ENCODE measurements around the gene DHCR7.

Gene DHCR7

DNA sequence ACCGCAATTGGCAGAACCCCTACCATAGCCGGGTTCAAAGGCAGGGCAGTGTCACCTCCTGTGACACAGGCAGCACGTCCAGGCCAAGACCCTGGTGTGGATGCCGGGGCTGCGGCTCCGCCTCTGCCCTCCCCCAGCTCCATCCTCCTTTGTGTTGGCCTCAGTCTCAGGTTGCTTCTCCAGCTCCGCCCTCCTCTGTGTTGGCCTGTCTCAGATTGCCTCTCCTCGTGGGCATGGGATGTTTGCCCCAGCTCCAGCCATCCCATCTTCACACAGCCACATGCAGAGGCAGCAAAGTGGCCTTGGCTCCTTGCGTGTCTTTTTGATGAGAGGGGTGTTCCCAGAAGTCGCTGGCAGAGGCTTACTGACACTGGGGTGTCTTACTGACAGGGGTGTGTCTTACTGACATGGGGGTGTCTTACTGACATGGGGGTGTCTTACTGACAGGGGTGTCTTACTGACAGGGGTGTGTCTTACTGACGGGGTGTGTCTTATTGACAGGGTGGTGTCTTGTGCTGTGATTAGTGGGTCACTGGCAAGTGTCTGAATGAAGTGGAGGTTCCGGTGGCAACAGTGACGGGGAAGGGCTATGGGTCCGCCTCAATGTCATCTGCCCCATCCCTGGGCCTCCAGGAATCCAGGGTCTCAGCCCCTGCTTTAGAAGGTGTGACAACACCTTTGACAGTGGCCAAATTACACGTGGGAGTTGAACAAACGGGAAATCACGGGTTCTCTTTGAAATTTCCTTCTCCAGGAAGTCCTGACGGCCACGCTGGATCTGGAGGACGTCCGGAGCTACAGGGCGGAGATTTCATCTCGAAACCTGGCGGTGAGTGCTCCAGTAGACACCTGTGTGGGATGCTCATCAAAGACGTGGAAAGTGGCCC lies 29.7 kb upstream of the DHCR7 start:
- no peak for DNase-seq

DNA sequence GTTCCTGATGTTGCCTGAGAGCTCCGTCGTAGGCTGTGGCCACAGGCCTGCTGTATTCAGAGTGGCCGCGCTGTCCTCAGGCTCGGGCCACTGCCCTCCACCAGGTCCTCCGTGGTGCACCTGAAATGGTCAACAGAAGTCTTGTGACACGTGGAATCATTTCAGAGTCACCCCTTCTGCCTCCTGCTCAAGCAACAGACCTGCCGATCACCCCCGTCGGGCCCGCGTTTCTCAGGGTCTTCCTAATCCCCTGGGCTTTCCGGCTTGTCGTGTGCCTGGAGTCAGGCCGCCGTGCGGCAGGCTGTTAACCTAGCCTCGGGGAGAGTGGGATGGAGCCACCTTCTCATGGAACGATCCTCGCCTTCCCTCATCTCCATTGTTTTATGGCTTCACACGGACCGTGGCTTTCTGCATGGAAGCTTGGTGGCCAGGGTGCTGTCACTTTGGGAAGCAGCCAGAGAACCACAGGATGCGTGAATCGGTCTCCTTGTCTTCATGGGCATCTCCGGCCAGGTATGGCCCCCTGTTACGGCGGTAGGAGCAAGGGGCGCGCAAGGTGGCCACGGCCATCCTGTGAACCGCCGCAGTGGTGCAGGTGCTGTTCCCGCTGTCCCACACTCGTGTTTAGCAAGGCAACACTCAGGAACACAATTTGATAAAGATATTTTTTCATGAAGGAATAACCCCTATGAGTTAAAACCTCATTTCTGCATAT lies 28.9 kb upstream of the DHCR7 start:
- no peak for DNase-seq

DNA sequence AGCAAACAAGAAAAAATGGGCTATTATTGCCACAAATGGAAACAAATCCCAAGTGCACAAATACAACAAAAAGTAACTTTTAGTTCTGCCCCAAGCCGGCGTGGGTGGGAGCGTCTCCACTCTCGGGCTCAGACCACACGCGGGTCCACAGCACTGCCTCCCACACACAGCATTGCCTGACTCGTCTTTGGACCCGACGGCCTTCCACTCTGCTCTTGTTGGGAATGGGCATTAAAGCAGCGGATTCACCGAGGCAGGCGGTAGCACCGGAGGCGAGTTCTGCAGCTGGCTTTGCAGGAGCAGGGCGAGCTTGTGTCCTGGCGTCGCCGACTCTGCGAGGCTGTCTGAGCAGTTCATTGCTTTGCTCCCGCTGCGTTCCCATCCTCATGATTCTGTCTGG lies 27.8 kb upstream of the DHCR7 start:
- no peak for DNase-seq

DNA sequence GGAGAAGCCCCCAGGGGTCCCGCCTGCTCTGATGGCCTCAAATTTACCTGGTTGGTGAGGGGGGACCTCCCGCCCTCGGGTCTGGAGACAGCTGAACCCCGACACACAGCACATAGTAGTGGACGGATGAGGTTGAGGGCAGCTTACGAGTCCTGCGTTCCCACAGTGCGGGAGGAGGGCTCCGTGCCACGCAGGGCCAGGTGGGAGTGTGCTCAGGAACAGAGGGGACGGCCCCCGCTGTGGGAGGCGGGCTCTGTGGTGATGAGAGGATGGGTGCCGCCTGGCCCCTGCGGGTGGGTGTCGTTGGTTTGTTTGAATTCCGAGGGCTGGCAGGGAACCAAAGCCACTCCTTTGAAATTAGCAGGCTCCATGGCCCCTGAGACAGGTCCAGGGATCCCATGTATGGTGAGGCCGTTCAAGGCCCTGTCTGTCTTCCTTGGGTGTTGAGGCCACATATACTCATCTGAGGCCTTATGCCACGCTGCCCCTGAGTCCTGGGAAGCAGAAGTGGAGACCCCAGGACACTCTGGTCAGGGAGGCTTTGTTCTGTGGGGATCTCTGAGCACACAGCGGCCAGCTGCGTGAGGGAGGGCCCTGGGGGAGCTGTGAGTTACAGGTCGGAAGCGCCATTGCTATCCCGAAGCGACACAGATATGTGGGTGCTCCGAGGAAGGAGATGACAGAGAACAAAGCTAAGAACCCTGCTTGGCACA lies 26.7 kb upstream of the DHCR7 start:
- DNase-seq = no peak

DNA sequence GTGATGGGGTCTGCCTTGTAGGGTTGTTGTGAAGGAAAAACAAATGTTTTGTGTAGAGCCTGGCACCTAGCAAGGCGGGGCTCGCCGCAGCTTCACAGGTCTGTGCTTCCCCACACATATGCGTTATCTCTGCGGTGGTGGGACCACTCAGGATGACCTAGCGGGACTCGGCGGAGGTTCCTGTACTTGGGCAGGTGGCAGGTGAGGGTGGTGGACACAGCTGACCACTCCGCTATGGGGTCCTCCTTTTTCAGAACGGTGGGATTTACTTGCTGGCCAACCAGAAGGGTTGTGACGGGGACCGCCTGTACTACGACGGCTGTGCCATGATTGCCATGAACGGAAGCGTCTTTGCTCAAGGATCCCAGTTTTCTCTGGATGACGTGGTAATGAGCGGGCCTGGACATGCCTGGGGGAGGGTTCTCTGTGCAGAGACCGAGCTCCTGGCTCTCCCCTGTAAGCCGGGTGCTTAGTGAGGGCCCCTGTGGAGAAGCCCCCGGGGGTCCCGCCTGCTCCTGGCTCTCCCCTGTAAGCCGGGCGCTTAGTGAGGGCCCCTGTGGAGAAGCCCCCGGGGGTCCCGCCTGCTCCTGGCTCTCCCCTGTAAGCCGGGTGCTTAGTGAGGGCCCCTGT lies 26.1 kb upstream of the DHCR7 start:
- DNase-seq = no peak

DNA sequence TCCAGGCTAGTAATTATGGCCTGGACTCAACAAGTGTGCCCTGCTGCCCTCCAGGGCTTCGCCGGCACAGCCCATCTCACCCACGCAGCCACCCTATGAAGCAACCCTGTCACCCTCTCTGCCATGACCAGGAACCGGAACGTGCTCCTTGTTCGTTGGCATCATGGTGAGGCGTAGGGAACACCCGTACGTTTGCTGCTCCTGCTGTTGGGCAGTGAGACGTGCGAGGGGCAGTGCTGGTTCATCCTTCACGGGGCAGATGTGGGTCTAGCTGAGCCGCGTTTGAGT lies 25.5 kb upstream of the DHCR7 start:
- DNase-seq = no peak

DNA sequence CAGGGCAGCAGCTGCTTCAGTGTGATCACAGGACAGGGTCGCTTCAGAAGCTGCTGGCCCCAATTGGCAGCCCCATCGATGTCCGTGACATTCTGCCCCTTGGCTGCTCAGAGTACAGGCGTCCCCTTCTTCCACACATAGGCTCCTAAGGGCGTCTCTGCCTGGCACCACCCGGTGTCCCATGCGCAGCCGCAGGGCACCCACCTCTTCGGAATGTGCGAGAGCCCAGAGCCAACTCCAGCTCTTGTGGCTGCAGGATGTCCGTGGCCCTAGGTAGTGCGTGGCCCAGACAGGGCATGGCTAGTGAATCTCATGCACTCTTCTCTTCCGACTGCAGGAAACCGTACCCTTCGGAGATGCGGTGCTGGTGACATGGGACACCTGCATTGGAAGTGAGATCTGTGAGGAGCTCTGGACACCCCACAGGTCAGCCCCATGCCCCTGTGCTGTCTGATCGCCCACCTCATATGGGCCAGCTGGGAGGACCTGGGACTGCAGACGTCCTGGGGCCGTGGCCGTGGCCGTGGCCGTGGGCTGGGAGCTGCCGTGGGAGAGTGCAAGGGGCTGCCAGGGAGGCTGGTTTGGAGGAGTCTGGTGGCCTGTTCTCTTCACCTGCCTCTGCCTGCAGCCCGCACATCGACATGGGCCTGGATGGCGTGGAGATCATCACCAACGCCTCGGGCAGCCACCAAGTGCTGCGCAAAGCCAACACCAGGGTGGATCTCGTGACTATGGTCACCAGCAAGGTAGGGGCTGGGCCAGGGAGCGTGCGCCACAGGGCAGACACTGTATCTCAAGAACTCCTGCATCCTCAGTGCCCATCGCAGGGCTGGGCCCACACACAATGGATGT lies 25.0 kb upstream of the DHCR7 start:
- no peak for DNase-seq

DNA sequence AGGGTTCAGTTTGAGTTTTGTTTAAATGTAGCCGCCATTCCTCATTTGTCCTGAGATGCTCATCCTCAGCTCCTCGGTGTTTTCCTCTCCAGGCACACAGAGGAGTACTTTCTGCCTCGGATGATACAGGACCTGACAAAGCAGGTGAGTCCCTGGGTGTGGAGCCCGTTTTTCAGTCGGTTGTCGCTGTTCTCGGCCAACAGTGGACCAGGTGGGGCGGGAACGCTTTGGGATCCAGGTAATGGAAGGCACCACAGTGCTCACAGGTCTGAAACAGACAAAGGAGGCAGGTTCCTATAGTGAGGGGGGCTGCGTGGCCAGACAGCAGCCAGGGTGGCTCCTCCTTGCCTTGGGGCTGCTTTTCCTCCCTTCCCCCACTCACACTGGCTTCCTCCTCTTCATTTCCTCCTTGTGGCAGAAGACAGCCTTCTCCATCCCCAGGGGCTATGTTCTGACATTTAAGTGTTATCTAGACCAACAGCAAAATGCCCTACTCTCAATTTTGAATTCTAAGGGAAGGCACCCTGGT lies 24.2 kb upstream of the DHCR7 start:
- DNase-seq = no peak

DNA sequence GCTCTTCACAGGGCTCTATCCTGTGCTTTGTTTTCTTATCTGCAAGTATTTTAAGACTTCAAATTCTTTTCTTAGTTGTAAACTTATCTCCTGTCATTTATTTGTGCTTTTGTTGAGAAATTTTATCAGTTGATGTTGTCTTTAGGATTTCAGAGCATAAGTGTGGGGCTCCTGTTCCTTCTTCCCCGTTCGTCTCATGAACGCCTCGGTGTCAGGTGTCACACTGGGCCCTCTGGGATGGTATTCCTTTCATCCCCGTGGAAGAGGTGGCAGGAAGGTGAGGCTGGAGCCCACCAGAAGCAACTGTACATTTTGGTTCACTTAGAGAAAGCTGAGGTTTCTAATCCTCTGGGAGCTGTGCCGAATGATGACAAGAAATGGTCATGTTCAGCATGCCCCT lies 22.8 kb upstream of the DHCR7 start:
- DNase-seq = no peak

DNA sequence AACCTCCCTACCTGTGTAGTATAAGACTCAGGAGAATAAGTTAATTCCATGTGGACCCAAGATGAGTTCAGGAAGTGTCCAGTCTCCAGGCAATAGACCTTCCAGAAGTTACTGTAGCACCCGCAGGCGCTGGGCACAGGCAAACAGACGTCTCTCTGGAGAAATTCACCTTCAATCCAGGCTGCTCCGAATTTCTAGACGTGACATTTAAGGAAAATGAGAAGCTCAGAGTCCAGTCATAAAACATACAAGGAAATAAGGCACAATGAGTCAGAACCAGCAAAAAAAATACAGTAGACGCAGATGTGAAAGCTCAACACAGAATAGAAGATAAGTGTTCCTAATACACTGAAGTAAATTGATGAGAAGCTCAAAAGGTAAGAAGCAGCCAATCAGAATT lies 19.0 kb upstream of the DHCR7 start:
- DNase-seq = no peak

DNA sequence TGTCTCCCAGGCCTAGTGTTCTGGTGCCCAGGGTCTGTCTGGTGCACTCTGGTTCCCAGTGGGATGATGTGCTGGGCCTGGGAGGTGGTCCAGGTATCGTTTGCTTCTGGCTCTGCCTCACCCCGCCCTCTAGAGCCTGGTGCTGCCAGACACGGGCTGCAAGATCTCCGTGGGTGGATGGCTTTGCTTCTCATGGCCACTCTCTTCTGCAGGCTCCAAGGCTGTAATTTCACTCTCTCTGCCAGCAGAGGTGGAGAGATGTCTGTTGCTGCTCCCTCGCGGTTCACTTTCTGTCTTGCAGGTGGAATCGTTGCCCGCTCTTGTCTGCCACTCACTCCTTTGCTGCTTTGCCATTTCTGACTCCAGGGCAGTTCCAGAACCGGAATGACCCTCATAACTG lies 18.2 kb upstream of the DHCR7 start:
- DNase-seq = no peak

DNA sequence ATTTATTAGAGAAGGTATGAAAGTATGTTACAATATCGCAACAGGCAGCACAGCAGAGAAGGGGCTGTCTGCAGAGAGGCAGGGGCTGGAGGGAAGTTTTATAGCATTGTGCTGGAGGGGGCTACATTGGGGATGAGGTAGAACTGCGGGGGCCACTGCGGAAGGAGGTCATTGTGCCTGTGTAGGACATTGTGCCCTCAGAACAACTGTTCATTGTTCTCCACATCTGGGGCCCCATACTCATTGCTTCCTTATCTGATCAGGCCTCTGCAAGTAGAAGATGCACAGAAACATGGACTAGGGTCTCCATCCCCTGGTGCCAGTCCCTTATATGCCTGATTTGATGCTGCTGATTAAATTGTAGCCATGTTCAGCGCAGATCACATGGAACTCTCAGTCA lies 16.9 kb upstream of the DHCR7 start:
- no peak for DNase-seq

DNA sequence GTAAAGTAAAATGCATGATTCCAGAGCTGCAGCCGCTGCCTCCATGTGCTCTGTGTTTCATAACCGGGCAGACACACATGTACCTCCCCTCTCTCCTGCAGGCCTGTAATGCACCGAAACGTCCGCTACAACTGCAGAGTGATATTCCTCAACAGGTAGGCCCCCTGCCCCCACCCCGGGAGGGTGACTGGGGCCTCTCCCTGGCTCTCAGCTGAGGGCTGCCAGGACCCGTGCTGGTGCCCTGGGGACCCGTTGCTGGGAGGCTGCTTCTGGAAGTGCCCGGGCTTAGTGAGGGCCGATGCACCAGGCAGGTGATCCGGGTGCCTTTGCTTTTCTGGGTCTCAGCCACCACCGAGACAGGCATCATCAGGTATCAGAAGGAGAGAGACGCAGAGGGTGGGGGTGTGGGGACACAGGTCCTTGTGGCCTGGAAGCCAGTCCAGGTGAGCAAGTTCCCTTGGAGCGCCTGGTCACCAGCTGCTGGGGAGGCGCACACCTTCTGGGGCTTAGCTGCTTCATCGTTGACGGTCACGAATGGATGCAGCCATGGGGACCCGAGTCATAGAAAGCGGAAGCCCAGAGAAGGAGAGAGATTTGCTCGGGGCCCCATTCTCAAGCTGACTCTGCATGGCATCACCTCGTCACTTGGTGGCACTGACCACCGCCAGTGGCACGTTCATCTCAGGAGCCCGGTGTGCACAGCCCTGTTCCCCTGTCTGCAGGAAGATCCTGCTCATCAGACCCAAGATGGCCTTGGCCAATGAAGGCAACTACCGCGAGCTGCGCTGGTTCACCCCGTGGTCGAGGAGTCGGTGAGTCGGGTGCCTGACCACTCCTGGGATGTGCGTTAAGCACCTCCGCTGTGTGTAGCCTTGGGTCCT lies 15.4 kb upstream of the DHCR7 start:
- no peak for DNase-seq

DNA sequence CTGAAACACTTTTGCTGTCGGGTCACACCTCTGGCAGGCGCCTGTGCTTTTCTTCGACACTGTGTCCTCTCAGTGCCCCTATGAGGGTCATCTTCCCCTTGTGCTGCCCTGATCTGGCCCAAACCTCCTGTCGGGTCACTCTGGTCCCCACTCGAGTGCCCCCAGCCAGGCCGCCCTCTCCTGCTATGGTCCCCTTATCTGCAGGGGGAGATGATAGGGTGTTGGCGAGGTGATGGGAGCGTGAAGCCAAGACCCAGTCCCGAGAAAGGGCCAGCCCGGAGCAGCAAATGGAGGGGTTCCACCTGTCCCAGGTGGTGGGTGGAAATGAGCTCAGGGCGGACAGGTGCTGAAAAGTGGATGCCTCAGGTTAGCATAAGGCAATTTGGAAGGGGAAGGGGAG lies 14.5 kb upstream of the DHCR7 start:
- DNase-seq = no peak

DNA sequence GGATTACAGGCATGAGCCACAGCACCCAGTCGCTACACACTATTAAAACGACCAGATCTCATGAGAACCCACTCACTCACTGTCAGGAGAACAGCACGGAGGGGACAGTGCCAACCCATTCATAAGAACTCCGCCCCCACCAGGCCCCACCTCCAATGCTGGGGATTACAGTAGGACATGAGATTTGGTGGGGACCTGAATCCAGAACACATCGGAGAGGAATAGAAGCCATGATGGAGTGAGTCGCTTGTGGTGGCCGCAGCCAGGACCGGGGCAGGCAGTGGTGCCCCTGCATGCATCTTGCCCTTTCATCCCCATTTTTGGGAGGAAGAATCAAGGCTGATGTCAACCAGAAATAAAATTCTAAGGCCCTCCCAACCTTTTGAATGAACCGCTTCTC lies 13.5 kb upstream of the DHCR7 start:
- no peak for DNase-seq

DNA sequence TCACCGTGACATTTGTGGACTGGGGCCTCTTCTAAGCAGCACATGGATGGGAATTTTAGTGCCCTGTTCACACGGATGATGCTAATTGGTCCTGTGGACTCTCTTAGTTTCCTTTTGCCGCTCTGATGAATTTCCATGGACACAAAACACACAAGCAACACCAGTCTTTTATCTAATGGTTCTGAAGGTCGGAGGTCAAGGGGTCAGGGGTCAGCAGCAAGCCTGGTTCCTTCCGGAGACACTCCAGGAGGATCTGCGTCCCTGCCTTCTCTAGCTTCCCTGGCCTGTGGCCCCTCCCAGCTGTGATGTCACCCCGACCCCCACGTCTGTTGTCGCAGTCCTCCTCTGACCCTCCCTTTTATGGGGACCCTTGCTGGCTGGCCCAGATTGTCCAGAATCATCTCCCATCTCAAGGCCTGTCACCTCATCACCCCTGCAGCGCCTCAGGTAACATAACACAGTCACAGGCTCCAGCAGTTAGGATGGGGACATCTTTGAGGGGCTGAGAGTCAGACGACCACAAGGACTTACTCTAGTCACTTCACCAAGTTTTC lies 11.7 kb upstream of the DHCR7 start:
- DNase-seq = no peak

DNA sequence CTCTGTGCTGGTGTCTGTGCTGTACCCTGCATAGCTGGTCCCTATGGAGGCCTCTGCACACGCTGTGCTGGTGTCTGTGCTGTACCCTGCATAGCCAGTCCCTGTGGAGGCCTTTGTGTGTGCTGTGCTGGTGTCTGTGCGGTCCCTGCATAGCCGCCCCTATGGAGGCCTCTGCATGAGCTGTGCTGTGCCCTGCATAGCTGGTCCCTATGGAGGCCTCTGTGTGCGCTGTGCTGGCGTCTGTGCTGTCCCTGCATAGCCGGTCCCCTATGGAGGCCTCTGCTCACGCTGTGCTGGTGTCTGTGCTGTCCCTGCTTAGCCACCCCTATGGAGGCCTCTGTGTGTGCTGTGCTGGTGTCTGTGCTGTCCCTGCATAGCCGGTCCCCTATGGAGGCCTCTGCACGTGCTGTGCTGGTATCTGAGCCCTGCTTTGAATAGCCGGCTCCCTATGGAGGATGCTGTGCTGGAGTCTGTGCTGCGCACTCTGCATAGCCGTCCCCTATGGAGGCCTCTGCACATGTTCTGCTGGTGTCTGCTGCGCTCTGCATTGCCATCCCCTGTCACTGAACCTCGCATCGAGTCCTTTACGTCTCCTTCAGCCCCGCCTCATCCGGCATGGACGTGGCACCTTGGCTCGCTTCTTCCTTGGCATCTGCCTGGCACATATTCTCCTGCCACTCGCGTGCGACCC lies 11.0 kb upstream of the DHCR7 start:
- no peak for DNase-seq

DNA sequence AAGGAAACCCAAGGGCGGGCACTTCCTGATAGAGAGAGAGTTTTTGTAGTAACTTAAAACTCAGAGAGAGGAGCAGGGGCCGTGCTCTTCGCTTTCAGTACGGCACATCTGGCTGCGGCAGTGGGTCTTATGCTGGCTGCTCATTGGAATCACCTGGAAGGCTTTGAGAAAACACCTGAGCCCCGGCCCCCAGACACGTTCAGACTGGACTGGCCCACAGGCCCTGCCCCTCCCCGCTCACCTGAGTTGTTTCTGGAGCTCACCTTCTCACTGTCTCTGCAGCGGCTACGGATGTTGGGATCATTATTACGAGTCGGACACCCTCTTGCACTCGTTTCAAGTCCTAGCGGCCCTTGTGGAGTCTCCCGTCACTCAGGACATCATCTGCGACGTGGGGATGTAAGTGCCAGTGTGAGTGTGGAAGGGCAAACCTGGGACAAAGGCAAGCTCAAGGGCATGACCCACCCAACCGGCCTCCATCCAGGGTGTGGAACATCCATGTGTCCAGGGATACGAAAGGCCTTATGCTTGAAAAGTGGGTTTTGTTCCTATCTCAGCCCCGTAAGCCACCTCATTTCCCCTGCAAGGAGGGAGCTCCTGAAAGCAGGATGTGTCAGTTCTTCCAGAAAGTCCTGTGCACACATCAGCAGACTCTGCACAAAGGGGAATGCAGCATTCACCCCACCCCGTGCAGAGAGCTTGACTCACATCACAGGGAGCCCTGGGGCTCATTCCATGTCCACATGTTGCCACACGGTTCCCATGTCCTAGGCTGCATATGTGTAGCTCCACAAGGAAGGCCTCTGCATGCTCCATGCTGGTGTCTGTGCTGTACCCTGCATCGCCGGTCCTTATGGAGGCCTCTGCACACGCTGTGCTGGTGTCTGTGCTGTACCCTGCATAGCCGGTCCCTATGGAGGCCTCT lies 10.2 kb upstream of the DHCR7 start:
- no peak for DNase-seq

DNA sequence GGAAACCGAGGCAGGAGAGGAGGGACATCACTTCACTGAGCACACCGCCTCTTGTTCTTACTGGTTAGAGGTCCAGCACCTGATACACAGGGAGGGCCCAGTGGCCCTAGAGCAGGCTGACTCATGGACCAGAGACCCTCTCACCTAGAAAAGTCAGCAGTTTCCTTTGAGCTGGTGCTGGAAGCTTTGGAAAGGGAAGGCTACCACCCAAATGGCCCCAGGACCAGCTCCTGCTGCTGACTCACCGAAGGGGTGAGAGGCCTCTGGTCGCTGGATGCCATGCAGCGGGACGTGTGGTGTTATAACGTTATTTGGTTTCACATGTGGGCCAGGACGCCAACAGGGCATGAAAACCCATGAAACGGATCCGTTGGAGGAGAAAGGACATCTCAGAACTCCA lies 8.6 kb upstream of the DHCR7 start:
- no peak for DNase-seq
